GM12865 (cell line): ENCODE results near the gene TPST1.

Experiments used
- DNase-seq: peaks from one replicate; pipeline ENCODE4 v3.0.0; 2010; ENCODE audit warnings: low read depth
- H3K4me3 ChIP-seq: 2 replicates; pipeline ENCODE4 v1.5.1; 2011; ENCODE audit warnings: mild to moderate bottlenecking, low read depth, low read length, control low read depth
- TF ChIP-seq, protein P1 (sequence below): IDR thresholded peaks from 2 replicates; pipeline ENCODE4 v1.5.1; 2011; ENCODE audit warnings: low read length, control low read depth, low read depth, inconsistent platforms; ENCODE audit not compliant: insufficient read depth; ENCODE audit errors: missing control alignments

TPST1 gene

GRCh38 chr7:66281678-66282590 lies 76.8 kb downstream of the TPST1 start:
- no peak for DNase-seq
- no peak overlapping the region for H3K4me3 ChIP-seq
- TF ChIP-seq, protein P1, sequence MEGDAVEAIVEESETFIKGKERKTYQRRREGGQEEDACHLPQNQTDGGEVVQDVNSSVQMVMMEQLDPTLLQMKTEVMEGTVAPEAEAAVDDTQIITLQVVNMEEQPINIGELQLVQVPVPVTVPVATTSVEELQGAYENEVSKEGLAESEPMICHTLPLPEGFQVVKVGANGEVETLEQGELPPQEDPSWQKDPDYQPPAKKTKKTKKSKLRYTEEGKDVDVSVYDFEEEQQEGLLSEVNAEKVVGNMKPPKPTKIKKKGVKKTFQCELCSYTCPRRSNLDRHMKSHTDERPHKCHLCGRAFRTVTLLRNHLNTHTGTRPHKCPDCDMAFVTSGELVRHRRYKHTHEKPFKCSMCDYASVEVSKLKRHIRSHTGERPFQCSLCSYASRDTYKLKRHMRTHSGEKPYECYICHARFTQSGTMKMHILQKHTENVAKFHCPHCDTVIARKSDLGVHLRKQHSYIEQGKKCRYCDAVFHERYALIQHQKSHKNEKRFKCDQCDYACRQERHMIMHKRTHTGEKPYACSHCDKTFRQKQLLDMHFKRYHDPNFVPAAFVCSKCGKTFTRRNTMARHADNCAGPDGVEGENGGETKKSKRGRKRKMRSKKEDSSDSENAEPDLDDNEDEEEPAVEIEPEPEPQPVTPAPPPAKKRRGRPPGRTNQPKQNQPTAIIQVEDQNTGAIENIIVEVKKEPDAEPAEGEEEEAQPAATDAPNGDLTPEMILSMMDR: no peak

- DNase-seq: no peak
- TF ChIP-seq, protein P1: no peak
- no peak overlapping the region for H3K4me3 ChIP-seq
These were observed 77.4 kb downstream of the TPST1 start for GRCh38 chr7:66282591-66282935.

GRCh38 chr7:66283003-66283920 lies 78.1 kb downstream of the TPST1 start:
- TF ChIP-seq, protein P1: no peak
- no peak overlapping the region for H3K4me3 ChIP-seq
- no peak for DNase-seq

DNA sequence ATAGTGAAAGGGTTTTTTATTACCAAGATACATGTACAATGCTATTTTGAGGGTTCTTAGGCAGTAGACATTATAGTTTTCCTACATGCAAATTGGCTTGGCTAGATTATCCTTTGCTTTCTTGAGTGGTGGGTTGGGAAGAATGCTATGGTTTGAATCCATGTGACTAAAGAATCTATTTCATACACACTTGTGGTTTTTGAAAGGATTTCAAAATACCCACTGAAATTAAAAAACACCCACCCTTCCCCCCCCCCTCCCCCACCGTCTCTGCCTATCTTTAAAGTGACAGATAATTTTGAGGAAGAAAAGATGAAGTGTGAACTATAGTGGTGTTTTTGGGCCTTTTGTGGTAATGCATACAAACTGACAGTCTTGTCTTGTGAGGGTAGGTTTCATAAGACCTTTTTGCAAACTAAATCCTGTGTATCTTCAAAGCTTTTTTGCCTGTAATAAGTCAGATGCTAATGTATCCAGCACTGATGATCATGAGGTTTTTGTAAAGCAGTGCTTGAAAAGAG lies 90.9 kb downstream of the TPST1 start:
- H3K4me3 ChIP-seq: no peak overlapping the region
- TF ChIP-seq, protein P1: no peak
- DNase-seq: no peak

GRCh38 chr7:66296557-66296956 lies 91.4 kb downstream of the TPST1 start:
- TF ChIP-seq, protein P1: no peak
- no peak for DNase-seq
- H3K4me3 ChIP-seq: no peak overlapping the region

DNA sequence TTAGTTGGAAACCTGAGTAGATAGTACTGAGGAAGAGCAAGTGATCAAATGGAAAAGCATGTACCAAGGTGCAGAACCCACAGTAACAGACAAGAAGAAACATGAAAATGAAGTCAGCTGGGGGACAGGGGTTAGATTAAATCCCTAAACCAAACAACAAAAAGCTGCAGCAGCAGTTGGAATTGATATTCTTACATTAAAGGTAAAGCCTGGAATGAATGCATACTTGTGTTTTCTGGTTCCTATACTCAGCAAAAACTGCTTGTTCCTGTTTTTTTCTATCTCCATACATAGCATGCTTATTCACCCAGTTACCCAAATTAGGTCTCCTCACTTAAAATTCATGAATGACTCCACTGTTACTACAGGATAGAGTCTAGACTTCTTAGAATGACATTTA lies 92.4 kb downstream of the TPST1 start:
- TF ChIP-seq, protein P1: no peak

More for the DNA sequence above, 92.4 kb downstream of the TPST1 start:
- H3K4me3 ChIP-seq: no peak overlapping the region
- no peak for DNase-seq
